ENCODE results near the gene NPEPPS.

Gene NPEPPS

GRCh38 chr17:47663912-47664623, 133.2 kb downstream of the NPEPPS start:
- DNase-seq (ENCODE audit: low read depth), result peak; percentile 76

DNA sequence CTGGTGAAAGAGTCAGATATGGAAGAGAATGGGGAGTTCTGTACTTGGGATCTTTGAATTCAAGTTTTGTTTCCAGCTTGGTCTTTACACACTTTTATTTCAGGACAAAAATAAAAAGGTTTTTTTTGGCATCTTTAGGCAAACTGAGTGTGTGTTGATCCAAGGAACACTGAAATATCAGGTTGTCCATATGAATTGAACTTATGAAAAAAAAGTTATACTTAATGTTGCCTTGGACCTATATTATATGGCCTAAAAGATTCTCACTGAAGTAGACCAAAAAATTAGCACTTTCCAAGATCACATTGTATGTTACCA, 133.7 kb downstream of the NPEPPS start:
- DNase-seq (ENCODE audit: low read depth), result no peak

- DNase-seq (ENCODE audit: low read depth), result no peak
Observed at GRCh38 chr17:47665655-47666054, 134.7 kb downstream of the NPEPPS start.

DNA sequence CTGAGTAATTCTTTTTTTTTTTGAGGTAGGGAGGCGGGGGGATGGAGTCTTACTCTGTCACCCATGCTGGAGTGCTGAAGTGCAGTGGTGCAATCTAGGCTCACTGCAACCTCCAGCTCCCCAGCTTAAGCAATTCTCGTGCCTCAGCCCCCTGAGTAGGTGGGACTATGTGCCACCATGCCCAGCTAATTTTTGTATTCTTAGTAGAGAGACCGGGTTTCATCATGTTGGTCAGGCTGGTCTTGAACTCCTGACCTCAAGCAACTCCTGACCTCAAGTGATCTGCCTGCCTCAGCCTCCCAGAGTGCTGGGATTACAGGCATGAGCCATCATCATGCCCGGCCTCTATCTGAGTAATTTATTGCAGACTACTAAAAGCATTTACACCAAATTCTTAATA, 138.2 kb downstream of the NPEPPS start:
- no peak for DNase-seq (ENCODE audit: low read depth)

DNA sequence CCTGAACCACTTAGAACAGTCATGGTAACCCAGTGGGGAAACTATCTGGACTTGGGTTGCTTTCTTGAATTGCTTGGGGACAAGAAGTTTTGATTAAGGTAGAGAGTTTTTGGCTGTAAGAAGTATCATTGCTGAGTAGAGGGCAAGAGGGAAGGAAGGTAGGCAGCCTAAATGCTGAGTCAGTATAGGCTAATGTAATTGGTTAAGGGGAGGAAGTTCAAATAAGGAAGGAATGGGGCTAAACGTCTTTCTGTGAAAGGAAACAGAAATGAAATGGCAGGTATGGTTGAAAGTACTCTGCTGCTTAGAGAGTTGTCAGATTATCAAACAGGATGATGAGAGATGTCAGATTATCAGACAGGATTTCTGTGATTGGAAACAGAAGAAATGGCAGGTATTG, 139.2 kb downstream of the NPEPPS start:
- DNase-seq (ENCODE audit: low read depth), result no peak
